Medulla oblongata (tissue), 1 donor: ENCODE data around the gene RETREG1.
A peak's percentile ranks its signal among the peaks of the same experiment; 100 is the strongest.
"Not testable (repeated sequence)": the region's sequence is repeated elsewhere in the genome, so short reads cannot be mapped to it uniquely, and the experiment has no call there.

ENCODE experiments used
- DNase-seq: peaks from one replicate; pipeline ENCODE4 v3.0.0-alpha.2; 2015; ENCODE audit errors: extremely low spot score

Gene RETREG1, protein sequence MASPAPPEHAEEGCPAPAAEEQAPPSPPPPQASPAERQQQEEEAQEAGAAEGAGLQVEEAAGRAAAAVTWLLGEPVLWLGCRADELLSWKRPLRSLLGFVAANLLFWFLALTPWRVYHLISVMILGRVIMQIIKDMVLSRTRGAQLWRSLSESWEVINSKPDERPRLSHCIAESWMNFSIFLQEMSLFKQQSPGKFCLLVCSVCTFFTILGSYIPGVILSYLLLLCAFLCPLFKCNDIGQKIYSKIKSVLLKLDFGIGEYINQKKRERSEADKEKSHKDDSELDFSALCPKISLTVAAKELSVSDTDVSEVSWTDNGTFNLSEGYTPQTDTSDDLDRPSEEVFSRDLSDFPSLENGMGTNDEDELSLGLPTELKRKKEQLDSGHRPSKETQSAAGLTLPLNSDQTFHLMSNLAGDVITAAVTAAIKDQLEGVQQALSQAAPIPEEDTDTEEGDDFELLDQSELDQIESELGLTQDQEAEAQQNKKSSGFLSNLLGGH

DNA sequence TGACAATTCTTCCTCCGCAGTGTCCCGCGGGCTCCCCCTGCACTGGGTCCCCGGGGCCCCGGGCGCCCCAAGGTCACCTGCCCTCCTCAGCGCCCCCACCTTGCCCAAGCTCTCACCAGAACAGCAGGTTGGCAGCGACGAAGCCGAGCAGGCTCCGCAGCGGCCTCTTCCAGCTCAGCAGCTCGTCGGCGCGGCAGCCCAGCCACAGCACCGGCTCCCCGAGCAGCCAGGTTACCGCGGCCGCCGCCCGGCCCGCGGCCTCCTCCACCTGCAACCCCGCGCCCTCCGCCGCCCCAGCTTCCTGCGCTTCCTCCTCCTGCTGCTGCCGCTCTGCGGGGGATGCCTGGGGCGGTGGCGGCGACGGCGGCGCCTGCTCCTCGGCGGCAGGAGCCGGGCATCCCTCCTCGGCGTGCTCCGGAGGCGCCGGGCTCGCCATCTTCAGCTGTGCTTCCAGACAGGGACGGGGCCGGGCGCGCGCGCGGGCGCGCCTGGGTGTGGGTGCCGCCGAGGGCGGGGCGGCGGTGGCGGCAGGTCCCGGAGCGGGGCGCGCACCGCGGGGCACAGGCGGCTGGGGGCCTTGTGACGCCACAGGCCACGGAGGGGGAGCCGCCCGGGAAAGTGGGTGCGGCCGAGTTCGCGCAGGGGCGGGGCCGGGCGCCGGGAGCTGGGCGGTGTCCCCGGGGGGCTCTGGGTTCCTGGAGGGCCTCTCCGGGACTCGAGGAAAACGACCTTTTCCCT lies at the start of gene RETREG1:
TSS of gene RETREG1 (minus strand) at position 462 of the 738 bp plus-strand sequence. CDS start at position 436, 26 bp downstream.
- DNase-seq, result peak; percentile 72

DNA sequence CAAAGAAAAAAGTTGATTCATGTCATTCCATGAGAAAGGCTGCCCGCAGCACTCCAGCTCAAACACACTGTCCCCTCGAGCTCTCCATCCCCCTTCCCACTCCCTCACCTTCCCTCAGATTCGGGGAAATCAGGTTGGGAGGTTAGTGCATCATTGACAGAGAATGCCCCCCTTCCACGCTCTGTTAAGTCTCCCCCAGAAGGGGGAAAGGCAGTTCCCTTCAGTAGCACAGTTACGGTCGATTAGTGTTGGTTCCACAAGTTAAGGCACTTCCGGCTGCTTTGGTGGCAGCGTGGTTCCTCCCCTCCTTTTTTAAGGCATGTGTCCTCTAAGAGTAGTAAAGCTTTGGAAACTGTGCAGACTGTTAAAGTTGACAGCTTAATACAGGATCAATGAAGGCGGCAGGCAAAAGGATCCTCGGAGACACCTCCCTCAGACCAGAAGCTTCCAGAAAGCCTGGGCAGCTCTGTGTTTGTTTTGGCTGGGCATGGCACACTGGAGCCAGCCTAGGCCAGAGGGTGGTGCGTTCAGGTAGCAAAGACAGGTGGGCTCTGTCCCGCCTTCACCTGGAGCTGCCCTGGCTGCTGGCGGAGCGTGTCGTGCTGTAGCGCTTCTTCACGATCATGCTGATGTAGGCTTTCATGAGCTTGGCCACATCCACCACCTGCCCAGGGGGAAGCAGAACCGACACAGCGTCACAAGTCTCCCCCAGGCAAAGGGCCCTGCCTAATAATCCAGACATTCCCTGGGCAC lies 49.5 kb upstream of the RETREG1 start:
- no peak for DNase-seq

DNA sequence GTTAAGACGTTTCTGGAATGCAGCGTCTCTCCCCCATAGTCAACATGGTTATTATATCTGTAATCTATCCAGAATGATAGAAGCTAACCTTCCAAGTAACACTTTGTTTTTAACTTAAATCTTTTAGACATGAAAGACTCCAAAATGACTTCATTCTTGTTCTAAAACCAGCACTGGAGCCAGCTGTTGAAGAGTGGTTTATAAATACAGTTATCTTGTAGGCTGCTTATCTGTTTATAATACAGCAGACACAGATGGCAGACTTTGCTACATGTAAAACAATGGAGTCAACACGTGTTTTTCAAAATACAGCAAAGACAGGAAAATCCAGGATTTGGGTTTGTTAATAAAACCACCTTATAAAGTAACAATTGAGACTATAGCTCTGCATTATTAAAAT lies 48.8 kb upstream of the RETREG1 start:
- DNase-seq, result no peak

DNA sequence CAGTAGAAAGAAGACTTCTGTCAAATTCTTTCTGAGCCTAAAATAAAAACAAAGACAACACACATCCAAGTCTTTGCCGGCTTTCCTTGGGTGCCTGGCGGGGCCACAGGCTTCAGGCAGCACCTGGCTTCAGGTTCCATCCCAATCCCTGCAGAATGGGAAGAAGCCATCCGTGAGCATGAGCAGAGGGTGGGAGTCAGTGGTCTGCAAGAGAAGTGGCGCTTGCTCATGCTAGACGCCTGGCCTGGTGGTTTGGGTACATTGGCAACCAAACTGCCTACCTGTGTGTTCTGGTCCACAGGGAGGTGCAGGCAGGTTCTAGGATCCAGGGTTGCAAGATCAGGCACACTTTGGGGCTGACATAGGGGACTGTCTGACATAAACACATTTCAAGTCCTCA lies 47.6 kb upstream of the RETREG1 start:
- no peak for DNase-seq

DNA sequence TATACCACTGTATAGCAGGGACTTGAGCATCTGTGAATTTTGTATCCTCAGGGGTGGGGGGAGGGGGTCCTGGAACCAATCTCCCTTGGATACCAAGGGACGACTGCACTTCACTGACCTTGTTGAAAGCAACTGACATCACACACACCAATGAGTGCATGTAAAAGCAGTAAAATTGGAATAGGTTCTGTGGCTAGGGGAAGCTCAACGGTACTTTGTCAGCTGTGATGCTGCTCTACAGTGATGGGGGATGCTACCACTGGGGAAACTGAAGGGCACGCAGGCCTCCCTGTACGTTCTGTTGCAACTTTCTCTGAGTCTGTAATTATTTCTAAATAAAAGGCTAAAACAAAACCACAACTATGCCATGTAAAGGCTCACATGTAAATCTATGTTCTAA lies 47.0 kb upstream of the RETREG1 start:
- no peak for DNase-seq

DNA sequence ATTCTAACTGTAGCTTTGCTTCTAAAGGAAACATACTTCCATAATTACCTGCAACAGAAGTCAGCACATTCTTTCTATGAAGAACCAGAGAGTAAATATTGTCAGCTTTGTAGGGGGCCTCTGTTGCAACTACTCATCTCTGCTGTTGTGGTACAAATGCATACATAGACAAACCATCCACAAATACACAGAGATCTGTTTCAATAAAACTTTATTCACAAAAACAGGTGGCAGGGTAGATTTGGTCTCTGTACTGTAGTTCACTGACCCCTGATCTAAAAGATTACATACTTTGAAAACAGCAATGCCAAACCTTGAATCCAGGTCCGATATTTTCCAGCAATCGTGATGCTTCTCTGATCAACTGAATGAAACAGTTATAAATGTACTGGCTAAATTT lies 44.9 kb upstream of the RETREG1 start:
- no peak for DNase-seq

DNA sequence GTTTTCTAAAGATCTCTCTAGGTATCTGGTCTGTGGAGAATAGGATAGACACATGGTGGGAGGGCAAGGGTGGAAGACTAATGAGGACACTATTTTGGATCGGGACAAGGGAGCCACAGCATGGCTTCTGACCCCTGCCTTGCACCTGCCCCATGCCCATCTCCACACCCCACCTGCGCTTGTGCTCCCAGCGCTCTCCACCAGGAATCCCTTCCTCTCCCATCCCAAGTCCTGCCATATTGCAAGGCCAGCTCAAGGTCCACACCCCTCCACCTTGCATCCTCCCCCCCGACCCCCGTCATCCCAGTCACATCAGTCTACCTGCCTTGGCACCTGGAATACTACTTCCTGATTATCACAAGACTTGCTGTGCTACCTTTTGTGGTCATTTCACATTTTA lies 44.2 kb upstream of the RETREG1 start:
- no peak for DNase-seq

DNA sequence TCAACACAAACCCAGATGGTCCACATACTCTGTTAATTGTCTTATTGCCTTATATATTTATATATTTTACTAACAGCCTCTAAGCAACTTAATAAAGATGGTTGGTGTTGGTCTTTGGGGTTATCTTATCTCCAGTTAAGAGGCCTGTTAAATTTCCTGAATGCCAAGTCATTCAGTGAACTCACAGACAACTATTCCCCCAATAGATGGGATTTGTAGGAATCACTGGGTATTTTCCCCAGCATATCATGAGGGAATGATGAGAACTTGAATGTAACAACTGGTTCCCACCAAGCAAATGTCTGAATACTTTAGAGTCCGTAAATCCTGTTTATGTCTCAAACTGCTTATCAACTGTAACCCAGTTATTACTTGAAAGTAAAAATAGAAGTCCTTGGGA lies 42.7 kb upstream of the RETREG1 start:
- no peak for DNase-seq

DNA sequence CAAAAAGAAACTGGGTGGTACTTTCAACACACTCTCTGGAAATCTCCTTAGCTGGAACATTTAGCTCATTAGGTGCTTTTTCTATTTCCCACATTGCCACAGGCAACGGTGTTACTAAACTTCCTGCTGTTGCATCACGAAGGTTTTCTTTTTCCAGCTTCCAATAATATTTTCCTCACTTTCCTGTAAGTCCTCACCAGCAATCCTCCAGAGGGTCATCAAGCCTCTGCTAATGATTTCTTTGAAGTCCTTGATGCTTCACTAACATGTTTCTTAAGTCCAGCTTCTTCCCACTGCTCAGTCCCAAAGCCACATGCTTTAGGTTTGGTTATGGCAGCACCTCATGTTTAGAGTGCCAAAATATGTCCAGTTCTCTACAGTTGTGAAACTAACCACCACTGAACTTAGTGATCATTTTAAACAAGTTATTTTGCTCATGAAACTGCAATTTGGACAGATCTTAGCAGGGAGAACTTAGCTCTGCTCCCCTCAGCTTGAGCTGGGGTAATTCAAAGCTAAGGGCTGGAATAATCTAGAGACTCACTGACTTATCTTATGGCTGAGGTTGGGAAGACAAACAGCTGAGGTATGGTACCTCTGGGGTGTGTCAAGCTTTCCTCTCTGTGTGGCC lies 39.9 kb upstream of the RETREG1 start:
- DNase-seq, result no peak

DNA sequence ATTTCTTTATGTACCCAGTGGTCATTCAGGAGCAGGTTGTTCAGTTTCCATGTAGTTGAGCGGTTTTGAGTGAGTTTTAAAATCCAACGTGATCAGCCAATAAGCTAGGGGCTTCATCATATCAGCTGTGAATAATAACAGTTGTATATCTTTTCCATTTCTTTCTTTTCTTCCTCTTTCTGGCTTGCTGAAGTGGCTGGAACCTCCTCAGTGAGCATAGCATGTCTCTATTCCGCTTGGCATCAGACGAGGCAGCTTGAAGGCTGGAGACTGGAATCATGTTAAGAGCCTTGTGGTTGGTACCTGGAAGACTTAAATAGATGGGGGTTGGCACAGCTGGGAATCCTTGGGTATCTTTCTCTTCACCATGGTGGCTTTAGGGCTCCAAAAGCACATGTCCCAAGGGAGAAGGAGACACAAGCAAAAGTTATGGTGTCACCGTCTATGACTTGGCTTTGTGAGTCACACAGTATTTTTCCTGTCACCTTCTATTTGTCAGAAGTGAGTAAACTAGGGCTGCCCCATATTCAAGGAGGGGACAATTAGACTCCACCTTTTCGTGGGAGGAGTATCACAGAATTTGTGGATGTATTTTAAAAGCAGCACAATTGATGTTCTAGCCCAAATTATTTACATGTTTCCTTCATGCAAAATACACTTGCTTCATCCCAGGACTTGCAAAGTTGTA lies 38.0 kb upstream of the RETREG1 start:
- DNase-seq, result no peak

DNA sequence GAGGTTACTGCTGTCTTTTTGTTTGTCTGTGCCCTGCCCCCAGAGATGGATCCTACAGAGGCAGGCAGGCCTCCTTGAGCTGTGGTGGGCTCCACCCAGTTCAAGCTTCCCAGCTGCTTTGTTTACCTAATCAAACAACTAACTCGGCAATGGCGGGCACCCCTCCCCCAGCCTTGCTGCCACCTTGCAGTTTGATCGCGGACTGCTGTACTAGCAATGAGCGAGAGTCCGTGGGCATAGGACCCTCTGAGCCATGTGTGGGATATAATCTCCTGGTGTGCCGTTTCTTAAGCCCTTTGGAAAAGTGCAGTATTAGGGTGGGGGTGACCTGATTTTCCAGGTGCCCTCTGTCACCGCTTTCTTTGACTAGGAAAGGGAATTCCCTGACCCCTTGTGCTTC lies 31.9 kb upstream of the RETREG1 start:
- DNase-seq, result not testable (repeated sequence)

DNA sequence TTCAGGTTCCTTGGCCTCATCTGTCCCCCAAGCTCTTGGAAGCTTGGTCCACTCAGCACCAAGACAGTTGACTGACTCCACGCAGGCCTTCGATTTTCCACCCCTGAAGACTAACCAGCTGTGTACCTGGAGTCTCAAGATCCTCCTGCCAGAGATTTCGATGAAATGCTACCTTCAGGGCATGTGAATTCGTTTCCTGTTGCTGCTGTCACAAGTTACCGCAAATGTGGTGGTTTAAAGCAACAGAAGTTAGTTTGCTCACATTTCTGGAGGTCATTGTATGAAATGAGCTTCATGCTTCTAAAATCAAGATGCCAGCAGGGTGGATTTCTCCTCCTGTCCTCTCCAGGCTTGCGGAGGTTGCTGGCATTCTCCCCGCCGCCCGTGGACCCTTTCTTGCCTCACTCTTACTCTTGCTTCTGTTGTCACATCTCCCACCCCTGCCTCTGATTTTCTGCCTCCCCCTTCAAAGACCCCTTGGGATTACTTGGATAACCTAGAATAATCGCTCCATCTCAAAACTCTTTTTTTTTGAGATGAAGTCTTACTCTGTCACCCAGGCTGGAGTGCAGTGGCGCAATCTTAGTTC lies 27.6 kb upstream of the RETREG1 start:
- DNase-seq, result no peak

DNA sequence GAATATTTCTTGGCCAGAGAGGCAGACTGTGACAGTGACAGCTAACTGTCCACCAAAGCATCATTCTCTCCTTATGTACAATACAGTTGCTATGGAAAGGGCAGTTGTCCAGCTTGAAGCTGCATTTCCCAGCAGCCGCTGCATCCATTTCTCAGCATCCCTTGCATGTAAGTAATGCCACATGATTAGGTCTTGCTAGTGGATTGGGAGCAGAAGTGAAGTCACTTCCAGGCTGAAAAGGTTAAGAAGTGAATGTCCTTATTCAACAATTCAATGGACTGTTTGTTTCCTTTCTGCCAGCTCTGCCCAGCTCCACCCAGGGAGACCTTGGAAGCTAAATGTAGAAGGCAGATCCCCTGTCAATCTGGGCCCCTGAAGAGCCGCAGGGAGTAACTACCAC lies 26.1 kb upstream of the RETREG1 start:
- DNase-seq, result peak; percentile 36

DNA sequence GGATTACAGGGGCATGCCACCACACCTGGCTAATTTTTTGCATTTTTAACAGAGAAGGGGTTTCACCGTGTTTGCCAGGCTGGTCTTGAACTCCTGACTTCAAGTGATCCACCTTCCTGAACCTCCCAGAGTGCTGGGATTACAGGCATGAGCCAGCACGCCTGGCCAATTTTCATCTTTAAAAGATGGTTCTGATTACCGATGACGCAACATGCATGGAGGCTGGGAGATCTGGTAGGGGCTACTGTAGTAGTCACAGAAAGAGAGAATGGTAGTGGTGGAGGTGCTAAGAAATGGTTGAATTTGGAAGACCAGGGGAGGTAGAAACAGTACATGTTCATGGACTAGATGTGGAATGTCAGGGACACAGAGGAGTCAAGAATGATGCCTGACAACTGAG lies 22.4 kb upstream of the RETREG1 start:
- no peak for DNase-seq

DNA sequence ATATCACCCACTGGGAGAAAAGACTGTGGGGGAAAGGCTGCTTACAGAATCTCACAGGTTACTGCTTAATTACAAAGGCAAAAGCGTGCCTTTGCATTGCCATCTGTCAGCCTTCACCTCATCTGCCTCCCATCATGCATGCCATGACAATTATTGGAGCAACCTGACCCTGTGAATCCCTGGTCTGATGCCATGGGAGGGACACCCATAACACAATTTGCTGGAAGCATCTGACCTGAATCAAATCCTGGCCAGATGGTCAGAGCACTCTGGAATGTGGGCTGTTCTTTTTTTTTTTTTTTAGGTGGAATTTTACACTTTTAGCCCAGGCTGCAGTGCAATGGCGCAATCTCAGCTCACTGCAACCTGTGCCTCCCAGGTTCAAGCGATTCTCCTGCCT lies 11.6 kb upstream of the RETREG1 start:
- DNase-seq, result no peak

DNA sequence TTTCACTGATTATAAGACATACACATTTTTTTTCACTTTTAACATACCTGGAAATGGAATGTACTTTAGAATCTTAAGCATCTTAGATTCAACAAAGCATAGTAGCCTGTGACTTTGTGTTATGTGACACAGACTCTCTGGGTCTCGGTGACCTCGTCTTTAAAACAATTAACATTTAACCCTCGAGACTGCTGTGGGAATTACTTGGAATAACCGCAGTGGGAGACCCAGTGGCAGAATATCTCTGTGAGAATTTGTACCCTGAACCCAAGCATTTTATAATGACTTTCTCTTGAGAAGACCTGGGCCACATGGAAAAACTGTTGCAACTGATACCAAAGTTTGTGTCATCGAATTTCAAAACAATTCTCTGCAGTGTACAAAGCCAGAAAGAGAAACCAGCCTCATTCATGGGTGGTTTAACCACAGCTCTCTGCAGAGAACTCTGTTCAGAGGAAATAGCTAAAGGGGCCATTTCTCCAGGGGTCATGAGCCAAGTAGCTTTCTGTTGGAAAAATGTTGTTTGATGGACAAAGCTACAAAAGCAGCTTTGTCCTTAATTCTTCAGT lies 10.0 kb upstream of the RETREG1 start:
- DNase-seq, result no peak

DNA sequence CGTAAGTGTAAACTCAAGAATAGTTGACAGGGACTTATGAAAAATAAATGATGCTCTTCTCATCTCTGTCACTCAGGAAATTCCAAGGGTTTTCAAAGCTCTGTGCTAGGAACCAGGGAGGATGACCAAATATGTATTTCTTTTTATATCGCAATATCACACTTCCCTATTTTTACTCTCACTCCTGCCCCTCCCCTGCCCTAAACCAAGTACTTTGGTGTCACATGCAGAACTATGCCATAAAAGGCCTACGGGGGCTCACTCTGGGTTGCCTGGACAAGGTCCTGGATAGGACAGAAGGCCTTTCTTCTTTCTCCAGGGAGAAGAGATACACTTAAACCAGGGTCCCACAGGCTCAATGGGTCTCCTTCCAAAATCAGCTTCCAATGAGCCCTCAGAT lies 8.3 kb upstream of the RETREG1 start:
- DNase-seq, result no peak

DNA sequence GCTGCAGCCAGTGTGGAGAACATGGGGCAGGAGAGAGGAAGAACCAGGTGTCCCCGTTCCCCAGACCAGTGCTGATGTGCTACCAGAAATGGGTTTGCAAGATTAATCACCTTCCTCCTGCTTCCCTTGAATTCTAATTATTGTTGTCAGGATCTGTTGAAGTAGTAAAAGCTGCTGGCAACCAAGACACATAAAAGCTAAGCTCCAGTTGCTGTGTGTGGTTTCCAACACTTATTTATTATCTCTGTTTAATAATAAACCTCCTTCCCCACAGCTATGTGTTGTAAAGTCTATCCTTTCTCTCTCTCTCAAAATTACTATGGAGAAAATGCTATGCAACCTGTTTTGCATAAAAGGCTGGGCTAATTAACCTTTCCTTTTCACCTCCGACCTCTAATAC lies 2.3 kb upstream of the RETREG1 start:
- DNase-seq, result no peak

DNA sequence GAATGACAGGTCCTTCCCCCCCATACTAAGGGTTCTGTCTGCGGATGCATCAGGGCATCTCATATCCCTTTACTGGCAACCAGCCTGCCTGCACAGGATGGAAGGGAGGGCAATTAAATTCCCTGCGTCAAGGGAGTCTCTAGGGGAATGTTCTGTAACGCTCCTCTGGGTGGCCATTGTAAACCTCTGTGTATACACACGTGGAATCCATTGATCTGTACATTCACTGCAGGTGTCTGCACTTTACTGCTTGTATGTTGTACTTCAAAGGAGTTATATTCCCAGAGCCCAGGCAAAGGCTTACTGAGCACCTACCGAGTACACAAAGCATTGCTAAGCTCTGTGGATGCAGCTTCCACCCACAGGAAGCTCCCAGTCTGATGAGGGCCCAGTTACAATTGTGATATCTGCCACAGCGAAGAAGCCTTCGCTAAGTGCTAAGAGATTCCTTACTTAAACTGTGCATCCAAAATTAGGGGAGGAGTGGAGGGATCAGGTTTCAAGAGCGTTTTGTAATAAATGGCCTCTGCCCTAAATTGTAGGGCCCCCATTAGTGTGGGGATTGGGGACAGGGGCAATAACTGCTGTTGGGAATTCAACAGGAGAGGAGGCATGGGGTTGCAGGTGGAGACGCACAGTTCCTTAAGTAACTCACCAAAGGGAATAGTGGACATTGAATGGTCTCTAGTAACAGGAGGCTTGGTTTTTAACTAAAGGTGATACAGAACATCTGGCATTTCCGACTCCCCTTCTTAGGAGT lies 1.5 kb upstream of the RETREG1 start:
- DNase-seq, result no peak
